NCI-H69 (cell line): ENCODE measurements around the gene CLEC12A.
"Not testable (repeated sequence)": the region's sequence is repeated elsewhere in the genome, so short reads cannot be mapped to it uniquely, and the experiment has no call there.

Source experiments
- DNase-seq: peaks from one replicate; lab custom pipeline; 2025; lab: John Stamatoyannopoulos, UW

Gene CLEC12A

GRCh38 chr12:9971181-9971580 lies at the start of gene CLEC12A:
CLEC12A (plus strand) TSS chr12:9971409; CDS start chr12:9971597, 188 bp downstream.
- no peak for DNase-seq

GRCh38 chr12:9922429-9922828 lies 48.8 kb upstream of the CLEC12A start:
- DNase-seq: no peak

DNA sequence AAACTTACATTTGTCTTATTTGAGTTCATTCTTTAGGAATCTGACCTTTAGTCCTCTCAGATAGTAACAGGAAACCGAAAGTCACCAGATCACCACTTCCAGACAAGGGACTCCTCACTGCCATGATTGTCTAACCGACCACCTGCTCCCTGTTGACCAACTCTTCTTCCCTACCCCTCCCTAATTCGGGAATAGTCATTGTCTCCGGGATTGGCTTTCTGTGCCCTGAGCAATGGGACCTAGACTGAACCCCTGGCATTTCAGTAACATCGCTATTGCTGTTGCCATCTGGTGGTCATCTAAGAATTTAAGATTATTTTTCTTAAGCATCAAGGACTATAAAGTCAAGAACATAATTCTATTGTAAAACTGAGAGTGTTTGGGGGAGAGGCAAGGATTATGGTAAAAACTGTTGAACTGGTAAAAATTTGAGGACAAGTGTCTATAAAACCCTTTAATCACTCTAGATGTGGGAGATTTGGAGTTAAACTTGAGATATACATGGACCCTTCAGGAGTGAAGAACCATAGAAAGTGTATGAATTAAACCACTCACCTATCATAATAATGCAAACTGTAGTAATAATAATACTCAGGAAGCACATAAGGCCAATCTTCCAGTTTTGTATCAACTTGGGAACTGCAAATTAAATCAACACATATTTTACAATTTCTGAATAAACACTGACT lies 45.4 kb upstream of the CLEC12A start:
- DNase-seq: peak; percentile 7

DNA sequence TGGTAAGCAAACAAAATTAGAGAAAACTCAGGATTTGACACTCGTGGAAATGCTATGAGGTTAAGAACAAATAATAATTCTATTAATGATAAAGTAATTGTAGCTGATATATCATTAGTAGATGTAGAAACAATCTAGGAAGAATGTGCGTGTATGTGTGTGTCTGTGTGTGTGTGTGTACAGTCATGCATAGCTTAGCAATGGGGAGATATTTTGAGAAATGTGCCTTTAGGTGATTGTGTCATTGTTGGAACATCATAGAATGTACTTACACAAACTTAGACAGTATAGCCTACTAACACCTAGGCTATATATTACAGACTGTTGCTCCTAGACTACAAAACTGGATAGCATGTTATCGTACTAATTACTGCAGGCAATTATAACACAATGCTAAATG lies 44.3 kb upstream of the CLEC12A start:
- no peak for DNase-seq

- no peak for DNase-seq
Measured at GRCh38 chr12:9928607-9929006, 42.6 kb upstream of the CLEC12A start.

- no peak for DNase-seq
Measured at GRCh38 chr12:9931245-9931644, 40.0 kb upstream of the CLEC12A start.

- no peak for DNase-seq
Measured at GRCh38 chr12:9932270-9932669, 38.9 kb upstream of the CLEC12A start, which contains the start of gene CLEC2A. CLEC2A (minus strand) TSS chr12:9932370; CDS start chr12:9932329, 41 bp downstream.

GRCh38 chr12:9933958-9934357 lies 37.3 kb upstream of the CLEC12A start:
- no peak for DNase-seq

- DNase-seq: no peak
Measured at GRCh38 chr12:9935026-9935425, 36.2 kb upstream of the CLEC12A start.

GRCh38 chr12:9936591-9936990 lies 34.6 kb upstream of the CLEC12A start:
- DNase-seq: no peak

DNA sequence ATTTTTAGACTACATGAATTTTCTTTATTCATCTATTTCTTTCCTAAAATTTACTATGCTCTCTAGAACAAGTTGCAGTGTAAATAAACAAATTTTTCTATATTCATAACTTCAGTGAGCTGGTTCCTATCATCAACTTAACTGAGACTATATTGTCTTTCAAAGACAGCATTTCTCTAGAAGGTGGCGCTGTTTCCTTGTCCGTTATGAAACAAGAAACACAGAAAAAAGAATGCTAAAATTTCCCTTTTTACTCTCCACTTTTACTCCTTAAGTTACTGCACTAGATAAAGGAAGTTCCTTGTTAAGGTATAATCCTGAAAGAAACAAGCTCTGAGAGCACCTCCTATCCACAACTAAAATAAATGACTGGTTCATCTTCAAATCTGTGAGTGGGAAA lies 30.8 kb upstream of the CLEC12A start:
- DNase-seq: peak; percentile 2

DNA sequence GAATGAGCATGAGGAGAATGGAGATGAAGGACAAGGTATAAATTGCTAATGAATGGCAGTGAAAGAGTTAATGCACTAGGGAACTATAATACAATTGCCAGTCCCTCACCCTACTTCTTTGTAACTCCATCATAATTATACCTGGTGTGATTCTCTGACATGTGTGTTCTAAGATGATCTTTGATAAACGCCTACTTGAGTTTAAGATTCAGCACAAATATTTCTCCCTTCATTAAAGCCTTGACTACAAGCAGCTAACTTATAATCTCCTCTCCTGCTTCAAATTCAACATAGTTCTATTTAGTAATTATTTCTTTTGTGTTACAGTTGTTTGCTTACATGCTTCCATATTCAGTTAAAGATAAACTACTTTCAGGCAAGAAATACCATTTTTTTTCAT lies 29.4 kb upstream of the CLEC12A start:
- DNase-seq: no peak

- DNase-seq: peak; percentile 11
Measured at GRCh38 chr12:9943240-9943639, 28.0 kb upstream of the CLEC12A start.

DNA sequence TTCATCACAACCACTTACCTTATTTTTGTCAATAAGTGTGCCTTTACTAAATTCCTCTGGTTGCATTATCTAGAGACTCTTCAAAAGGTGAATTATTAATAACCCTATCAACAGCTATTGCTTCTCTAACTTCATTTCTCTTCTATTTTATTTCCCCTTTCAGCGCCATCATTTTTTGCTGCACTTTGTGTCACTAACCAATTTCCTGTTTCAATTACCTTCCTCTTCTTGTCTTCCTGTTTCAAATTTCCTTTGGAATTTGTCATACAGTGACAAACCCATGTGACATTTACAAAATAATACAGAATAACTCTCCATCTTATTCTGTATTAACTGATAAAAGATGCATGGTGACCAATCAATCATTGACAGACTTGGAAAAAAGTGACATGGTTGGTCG lies 26.8 kb upstream of the CLEC12A start:
- DNase-seq: no peak

DNA sequence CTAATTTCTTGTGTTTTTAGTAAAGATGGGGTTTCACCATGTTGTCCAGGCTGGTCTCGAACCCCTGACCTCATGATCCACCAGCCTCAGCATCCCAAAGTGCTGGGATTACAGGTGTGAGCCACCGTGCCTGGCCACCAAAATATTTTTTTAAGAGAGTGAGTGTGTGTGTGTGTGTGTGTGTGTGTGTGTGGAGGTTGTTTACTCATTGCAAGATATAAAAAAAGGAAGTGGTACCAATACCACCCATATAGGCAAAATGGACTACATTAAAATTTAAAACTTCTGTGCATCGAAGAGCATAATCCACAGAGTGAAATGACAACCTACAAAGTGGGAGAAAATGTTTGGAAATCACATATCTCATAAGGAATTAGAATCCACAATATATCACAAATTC lies 23.5 kb upstream of the CLEC12A start:
- DNase-seq: no peak

GRCh38 chr12:9948606-9949296 lies 22.5 kb upstream of the CLEC12A start:
- DNase-seq: no peak

GRCh38 chr12:9951026-9951675 lies 20.1 kb upstream of the CLEC12A start:
- DNase-seq: no peak

- not testable (repeated sequence) for DNase-seq
Measured at GRCh38 chr12:9952954-9953729, 18.1 kb upstream of the CLEC12A start.

- DNase-seq: no peak
Measured at GRCh38 chr12:9957834-9958233, 13.4 kb upstream of the CLEC12A start.

- no peak for DNase-seq
Measured at GRCh38 chr12:9960590-9960989, 10.6 kb upstream of the CLEC12A start.

DNA sequence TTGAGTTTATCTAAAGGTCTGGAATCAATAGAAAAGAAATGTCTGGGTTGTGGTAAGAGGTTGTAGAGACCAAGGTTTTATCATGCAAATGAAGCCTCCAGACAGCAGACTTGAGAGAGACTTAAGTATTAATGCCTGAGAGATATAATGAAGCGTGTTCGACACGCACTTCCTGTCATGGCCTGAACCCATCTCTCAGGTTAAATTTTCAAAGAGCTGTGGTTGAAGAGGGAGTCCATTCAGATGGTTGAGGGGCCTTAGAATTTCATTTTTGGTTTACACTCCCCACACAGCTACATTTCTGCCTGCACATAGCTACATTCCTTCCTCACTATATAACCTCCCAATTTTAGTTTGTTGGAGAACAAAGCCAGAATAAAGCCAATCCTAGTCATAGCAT lies 10.1 kb upstream of the CLEC12A start:
- DNase-seq: no peak

DNA sequence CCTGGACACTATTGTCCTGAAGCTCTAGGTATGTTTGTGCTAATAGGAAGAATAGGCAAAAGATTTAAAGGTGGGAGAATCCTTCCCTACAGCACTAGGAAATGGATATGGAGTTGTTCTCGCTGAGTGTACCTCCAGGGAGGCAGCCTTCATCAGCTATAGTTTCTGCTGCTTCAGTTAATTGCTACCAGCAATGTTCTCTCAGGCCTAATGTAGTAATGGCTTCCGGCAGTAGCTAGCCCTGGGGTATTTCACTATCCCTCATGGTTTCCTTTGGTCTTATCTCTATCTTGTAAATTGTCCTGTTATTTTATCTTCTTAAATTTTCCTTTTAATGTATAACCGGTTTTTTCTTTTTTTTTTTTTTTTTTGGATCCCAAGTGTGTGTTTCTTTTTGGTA lies 9.3 kb upstream of the CLEC12A start:
- DNase-seq: no peak
